NCI-H2029 (cell line): ENCODE data around the gene CUX1.
"Not testable (repeated sequence)": the region's sequence is repeated elsewhere in the genome, so short reads cannot be mapped to it uniquely, and the experiment has no call there.

Source experiments
- DNase-seq: peaks from one replicate; lab custom pipeline; 2025; lab: John Stamatoyannopoulos, UW

CUX1 gene

DNA sequence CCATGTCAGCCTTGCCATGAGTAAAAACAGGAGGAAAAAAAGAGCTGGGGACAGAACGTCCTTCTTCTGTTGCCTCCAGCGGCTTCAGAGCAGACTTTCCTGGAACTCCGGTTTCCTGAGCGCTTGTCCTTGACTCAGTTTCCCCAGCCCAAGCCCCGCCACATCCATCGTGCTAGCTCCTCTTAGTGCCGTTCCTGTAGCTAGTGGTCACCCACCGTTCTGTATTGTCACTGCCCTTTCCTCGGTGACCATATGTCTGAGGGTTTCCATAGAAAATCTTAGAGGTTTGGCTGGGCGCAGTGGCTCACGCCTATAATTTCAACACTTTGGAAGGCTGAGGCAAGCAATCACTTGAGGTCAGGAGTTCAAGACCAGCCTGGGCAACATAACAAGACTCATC is 100.1 kb downstream of the CUX1 start:
- no peak for DNase-seq

DNA sequence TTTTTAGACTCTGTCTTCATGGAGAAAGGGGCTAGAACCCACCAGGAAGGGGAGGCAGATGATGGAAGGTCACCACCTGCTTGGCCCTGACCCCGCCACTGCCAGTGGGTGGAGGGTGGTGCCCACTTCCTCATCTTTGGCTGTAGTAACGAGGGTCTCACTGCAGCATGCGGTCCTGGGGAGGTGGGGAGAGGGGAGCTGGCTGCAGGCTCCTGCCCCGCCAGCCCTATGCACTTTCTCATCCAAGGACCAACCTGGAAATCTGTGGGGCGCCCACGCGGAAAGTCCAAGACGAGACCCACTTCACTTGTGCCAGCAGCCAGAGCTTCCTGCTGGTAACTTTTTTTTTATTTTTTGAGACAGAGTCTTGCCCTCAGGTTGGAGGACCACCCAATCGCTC is 101.0 kb downstream of the CUX1 start:
- DNase-seq: no peak

DNA sequence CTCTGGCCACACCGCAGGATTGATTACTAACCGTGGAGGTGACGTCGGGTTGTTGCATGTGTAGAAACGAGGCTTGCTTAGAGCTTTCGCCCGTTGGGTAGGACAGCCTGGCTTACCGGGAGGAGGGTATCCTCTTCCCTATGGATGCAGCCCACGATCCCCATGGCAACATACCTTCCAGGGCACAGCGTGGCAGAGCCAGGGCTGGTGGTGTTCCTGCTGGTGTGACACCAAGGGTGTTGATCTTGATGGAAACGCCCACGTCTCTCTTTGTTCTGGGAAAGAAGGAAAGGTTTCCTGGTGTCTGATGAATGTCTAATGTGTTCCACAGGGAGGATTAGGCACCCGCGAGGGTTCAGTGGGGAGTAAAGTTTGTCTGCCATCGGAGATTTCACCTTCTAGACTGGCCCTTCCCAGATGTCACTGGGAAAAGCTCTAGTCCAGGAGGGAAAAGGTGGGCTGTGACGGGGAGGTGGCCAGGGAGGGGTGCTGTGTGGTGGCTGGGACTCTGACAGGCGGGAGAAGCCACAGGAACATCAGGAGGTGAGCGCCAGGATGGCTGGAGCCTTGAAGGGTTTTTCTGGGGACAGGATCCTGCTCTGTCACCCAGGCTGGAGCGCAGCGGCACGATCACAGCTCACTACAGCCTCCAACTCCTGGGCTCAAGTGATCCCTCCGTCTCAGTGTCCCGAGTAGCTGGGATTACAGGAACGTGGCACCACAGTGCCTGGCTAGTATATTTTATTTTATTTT is 102.1 kb downstream of the CUX1 start:
- no peak for DNase-seq

DNA sequence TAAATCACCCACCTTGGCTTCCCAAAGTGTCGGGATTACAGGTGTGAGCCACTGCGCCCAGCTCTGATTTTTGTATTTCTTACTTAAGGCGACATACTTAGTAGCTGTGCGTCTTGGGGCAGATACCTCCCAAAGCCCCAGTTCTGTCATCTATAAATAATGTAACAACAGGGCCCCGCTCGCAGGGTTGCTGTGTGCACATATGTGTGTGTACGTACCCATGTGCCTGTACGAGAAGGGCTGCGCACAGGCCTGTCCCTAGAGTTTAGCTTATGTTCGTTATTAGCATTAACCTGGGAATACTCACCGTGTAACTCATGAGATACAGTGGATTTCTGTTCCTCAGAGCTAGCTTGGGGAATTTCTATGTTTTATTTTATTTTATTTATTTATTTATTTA is 103.6 kb downstream of the CUX1 start:
- DNase-seq: no peak

DNA sequence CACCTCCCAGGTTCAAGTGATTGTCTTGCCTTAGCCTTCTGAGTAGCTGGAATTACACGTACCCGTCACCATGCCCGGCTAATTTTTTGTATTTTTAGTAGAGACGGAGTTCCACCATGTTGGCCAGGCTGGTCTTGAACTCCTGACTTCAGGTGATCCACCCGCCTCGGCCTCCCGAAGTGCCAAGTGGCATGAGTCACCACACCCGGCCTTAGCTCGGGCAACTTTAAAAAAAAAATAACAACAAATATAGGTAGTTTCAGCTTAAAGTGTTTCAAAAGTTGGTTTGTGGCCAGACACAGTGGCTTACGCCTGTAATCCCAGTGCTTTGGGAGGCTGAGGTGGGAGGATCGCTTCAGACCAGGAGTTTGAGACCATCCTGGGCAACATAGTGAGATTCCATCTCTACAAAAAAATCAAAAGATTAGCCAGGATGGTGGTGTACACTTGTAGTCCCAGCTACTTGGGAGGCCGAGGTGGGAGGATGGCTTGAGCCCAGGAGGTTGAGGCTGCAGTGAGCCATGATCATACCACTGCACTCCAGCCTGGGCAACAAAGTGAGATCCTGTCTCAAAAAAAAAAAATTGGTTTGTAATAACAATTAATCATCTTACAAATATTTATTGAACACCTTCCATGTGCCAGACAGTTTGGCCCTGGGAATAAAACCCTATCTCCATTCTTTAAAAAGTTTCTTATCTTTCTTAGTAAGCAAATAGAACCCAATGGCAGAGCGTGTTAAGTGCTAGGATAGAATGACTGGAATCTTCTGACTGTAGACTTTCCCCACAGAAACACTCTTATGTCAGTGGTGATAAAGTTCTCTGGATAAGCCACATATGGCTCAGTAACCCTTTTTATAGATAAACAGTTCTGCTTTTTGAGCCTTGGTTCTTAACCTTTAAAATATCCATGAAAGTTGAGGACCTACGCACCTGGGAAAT is 104.4 kb downstream of the CUX1 start:
- DNase-seq: not testable (repeated sequence)

DNA sequence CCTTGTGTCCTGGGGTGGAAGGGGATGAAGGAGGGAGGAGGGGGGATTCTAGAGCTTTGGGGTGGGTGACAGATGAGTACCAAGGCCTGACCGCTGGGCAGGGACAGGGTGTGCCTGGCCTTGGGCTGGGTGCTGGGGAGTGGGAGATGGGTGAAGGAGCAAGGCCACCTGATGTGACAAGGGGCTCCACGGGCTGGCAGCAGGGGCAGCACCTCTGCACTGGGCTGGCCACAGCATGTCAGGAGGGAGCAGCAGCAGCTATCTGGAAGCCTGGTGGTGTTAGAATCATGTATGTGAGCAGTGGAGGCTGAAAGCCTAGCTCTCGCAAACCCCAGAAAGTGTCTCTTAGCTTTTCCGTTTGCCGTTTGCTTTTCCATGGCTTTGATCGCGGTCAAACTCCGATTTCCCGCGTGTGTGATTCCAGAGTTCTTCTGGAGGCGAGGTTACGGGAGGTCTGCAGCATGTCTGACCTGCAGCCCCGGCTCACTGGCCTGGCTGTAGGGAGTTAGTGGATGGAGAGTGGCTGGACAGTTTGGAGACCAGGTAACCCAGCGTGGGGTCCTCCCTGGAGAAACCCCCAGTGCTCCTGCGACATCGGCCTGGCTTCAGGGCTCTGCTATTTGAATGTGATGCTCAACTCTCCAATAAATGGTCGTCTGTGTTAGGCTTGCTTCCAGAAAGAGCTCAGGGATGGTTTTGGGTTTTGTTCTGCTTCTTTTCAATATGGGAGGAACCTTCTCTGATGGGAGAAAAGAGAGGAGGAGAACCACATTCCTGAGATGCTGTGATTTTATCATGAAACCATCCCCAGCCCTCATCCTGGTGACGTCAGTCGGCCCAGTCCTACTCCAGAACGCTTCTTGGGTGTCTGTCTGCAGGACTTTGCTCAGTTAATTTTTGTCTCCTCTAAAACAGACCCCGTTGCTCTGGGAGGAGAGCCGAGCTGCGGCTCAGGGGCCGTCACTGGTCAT is 105.5 kb downstream of the CUX1 start:
- no peak for DNase-seq

DNA sequence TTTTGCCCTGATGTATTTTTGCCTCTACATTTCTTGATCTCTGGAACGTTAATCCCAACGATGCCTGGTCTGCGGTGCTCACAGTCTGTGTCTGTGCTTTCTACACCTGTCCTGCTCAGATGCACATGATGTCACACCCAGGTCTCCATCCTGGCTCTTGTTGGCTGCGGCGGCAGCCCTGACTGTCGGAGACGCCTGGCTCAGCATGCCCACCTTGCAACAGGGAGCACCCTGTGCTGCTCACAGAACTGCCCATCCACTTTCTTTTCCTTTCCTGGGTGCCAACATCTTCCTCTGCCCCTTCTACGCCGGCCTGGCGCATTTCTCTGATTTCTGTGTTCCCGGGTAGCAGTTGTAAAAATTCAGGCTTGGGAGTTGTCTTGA is 106.2 kb downstream of the CUX1 start:
- no peak for DNase-seq

DNA sequence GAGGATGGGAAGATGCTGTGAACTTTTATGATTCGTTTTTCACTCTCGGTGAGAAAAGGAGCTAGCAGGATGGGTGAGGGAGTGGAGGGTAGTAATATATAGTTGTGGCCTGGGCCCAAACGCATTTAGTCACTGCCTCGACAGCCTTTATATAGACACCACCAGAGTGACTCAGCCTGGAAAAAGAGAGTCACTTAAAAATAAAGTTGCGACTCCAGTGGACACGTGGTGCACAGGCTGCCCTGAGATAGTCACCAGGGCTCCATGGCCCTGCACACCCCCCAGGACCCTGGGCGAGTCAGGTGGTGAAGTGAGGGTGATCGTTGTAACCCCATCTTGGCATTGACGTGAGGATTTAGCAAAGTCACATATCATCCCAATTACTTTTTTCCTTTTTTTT is 106.7 kb downstream of the CUX1 start:
- no peak for DNase-seq

DNA sequence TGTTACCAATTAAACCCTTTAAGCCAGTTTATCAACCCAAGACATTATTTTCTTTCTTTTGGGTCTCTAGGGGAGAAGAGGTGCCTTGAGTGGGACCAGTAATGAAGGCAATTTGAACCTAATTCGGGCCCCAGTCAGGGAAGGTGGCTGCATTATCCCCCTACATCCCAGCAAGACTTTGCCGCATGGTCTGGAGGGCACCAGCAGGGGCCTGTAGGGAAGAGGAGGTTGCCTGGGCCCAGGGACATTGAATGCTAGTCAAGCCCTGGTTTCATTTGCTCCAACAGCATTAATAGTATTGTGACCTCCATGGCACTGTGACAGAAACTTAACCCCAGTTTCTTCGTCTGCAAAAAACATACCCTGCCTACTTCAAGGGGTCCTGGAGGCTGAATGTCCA is 108.8 kb downstream of the CUX1 start:
- no peak for DNase-seq

DNA sequence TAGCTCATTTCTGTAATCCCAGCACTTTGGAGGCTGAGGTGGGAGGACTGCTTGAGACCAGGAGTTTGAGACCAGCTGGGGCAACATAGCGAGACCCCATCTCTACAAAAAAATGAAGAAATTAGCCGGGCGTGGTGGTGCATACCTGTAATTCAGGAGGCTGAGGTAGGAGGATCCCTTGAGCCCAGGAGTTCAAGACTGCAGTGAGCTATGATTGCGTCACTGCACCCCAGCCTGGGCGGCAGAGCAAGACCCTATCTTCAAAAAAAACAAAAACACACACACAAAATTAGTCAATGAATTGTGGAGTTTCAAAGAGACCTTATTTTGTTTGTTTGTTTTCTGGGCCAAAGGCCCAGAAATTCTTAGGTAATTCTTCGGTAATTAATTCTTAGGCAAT is 110.0 kb downstream of the CUX1 start:
- DNase-seq: no peak

DNA sequence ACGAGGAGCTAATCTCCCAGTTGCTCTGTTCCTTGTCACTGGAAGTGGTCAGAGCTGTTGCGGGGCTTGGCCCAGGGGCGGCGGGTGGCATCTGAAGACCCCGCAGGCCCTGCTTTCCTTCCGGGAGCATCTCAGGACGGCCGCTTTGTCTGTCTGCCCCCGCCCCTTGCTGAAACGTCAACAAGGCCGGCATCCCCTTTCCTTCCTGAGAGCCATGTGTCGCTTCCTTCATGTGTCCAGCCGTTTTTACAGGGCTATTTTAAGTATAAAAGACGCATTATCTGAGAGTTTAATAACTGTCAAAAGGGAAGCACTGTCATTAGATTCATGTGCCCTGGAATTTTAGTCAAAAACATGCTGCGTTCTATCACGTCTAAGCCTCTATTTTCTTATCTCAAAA is 110.4 kb downstream of the CUX1 start:
- no peak for DNase-seq

DNA sequence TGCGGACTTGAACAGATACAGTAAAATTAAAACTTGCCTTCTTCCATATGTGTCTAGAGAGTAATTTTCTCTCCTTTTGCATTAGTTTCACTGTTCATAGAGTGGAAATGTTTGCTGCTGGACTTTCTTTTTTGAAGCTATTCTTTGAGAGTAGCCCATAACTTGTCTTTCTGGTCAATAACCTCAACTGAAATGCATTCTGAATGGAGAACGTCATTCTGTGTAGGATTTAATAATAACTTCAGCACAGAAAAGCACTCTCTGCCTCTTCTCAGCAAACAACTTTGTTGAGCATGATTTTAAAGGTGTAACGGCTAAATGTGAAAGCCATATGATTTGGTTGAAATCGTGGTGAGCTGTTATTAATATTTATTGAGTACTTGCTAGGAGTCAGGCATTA is 111.8 kb downstream of the CUX1 start:
- DNase-seq: no peak

DNA sequence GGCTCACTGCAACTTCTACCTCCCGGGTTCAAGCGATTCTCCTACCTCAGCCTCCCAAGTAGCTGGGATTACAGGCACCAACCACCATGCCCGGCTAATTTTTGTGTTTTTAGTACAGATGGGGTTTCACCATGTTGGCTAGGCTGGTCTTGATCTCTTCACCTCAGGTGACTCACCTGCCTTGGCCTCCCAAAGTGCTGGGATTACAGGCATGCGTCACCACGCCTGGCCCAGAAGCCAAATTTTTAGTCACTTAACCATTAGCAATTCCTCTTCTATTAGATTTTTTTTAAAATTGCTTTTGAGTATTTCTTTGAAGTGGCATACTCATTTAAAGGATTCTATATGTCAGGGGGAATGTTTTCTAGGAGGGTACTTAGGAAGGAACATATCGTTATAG is 112.5 kb downstream of the CUX1 start:
- DNase-seq: not testable (repeated sequence)

DNA sequence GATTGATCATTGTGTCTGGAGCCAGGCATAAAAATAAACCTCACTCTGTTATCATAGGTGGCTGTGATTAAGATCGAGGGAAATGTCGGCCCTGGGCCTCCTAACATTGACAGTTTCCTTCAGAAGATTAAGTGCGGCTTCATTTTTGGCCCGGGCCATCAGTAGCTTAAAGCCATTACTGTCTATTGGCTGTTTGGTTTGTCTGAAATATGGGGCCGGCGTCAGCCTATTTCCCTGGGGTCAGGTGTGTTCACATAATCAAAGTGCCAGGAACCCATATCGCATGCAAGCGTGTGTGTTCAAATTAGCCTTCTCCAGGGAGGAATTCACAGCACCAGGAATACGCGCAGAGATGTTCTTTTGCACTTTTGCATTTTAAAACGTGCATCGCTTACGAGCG is 114.7 kb downstream of the CUX1 start:
- no peak for DNase-seq

DNA sequence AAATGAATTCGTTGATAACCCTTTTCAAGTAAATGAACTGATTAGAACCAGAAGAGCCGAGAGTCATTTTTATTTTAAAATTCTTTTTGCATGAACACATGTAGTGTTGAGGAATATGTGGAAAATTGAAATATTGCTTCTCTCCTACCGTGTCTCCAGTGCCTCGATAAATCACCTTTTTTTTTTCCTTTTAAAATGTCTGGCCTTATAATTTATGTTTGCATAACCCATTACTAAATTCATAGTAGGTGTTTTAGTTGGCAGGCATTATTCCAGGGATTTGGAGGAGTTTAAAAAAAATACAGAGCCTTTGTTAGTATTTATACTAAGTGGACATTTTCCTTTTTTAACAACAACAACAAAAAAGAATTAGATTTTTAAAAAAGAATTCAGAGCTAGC is 115.6 kb downstream of the CUX1 start:
- no peak for DNase-seq

DNA sequence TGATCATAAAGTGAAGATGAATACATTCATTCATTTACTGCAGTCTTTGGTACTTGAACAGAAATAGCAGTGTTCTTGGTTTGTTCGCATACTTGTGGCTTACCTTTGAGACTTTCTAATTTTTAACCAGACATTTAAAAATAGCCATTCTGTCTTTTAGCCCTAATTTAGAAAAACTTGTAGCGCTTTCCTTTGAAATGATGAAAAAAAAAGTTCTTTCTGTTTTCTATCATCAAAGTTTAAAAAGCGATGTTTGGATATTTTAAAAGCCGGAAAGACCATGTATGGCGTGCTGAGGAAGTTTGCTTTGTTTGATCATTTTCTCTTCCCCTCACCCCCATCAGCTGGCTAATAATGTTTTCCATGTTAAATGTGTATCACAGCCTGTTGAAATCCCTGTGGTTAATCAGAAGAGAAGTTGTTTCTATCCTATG is 116.3 kb downstream of the CUX1 start:
- no peak for DNase-seq

DNA sequence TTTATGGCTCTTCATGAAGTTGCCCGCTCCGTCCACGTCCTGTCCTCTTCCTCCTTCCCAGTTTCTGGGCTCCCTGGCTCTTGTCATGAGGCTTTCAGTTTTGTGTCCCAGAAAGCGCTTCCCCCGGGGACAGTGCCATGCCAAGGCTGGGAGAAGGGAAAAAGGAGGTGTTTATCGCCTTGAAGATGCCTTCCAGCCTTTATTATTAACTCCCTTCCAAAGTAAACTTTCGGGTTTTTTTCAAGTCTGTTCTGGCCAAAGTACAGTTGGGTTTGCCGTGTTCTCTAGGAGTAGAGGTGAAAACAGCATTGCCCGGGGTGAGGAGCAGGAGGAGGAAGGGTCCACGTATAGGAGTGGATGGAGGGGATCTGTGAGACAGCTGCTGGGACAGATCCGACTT is 117.2 kb downstream of the CUX1 start:
- DNase-seq: no peak

DNA sequence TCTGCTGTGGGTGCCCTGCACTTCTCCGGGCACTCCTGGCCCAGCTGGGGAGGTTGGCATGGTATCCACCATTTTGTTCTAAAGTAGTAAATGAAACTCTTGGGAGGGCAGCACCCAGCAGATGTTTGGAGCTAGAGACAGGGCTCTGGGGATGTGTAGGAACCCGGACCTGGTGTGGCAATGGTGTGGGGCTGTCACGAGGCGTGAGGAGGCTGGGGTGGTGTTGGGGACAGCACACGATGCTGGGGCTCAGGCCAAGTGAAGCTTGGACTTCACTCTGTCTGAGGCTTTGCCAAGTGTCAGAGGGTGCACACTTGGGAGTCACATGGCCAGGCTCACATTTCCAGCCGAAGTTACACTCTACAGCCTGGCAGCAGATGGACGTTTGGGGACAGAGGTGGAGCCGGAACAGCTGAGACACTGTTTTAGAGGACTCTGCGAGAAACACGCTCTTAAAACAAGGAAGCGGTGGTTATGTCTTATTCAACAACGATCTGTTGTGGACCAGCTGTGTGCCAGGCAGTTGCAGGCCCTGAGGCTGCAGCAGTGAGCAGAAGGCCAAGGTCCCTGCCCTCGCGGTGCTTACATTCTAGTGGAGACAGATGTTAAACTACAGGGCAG is 118.2 kb downstream of the CUX1 start:
- DNase-seq: no peak

DNA sequence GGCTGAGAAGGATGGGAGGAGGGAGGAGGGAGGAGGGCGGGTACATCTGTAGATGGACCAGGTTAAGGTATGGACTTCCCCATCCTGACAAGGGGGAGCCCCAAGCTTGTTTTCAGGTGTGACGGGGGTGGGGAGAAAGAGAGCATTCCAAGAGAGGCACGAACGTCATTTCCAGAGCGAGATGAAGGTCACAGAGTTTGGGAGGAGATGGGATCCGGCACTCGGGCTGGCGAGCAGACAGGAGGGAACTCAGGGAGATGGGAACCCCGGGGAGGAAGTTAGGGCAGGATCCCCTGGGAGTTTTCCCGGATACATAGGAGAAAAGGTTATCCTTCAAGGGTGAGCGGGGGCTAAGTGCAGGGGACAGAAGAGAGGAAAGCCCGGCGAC is 118.8 kb downstream of the CUX1 start:
- no peak for DNase-seq

DNA sequence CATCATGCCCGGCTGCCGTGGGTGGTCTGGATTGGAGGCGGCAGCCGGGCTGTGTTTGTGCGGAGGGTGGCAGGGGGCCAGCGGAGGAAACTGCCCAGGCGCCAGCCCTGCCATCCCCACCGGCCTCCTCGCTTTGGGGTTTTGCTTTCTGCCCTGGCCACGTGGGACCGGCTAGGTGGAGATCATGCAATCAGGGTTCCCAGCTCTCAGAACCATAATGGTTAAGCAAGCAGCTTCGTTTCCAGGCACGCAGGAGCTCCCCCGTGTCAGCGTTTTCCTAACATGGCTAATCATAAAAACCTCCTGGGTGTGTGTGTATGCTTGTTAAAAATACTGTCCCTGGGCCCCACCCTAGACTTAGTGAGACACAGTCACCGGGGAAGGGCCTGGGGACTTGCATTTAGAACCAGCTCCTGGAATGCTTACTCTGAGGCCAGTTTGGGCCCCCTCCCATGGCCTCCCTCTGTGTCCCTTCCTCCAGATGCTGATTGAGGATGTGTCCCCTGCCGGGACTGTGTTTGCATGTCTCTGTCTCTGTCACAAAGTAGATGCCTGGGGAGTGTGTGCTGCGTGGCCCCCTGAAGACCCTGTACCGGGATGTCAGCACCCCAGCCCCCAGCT is 119.3 kb downstream of the CUX1 start:
- no peak for DNase-seq
